ENCODE data around the gene FANCD2. TPM values are rescaled to one million over a fixed set of nuclear protein-coding genes. Genes with fewer than 3 reads are reported as not detected.

Gene FANCD2
- total RNA-seq, 1 experiment from 2014 or later: 35.7 TPM

DNA sequence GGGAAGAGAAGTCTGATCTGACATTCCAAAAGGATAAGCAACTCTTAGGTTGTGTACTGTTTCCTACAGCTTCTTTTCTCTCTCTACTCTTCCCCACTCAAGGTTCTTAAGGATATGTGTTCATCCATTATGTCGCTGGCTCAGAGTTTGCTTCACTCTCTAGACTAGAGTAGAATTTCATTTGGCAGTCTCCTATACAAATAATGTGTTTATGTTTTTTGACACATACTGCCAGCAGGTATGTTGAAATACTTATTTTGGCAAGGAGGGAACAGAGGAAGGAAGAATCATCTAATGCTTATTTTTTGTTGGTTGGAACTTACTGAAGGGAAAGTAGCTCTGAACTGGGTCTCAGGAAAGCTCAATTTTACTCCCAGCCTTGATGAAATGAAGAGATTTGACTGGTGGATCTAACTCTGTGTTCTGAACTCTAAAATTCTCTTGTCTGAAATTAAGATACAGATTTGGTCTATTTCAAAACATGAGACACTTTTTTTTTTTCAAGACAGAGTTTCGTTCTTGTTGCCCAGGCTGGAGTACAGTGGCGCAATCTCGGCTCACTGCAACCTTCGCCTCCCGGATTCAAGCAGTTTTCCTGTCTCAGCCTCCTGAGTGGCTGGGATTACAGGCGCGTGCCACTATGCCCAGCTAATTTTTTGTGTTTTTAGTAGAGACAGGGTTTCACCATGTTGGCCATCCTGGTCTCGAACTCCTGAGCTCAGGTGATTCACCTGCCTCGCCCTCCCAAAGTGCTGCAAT, 32.0 kb upstream of the FANCD2 start:
- Histone ChIP-seq H3K27me3 (ENCODE audit: insufficient read depth, low read depth) (no peaks in the 10 kb centered on the region), H3K9me2 (ENCODE audit: insufficient read depth) (no peaks in the 10 kb centered on the region), H3F3A (ENCODE audit: insufficient read depth, low read depth) (no peaks in the 10 kb centered on the region), H3K36me3 (ENCODE audit: low read depth) (0 out of 2 replicates have a peak, but pooled peaks cover 4% of the 10 kb centered on the region), H2AFZ (no peak overlapping the region), H3K4me2 (no peak overlapping the region), H4K20me1 (ENCODE audit: insufficient read depth) (no peaks in the 10 kb centered on the region), H3K4me1 (replicated peaks; ENCODE audit: insufficient read depth) (no peaks in the 10 kb centered on the region), H3K9me3 (ENCODE audit: insufficient read depth, low read depth) (no peaks in the 10 kb centered on the region), H3K27ac (0 out of 2 replicates have a peak overlapping the region, but pooled peaks have one; percentile 21), H3K4me3 (no peak overlapping the region), H3K79me2 (ENCODE audit: low read depth) (peaks cover 17% of the 10 kb centered on the region)
- no TSS peak for BruUV-seq (replicated peaks)
- no peak for DNase-seq
- ChIA-PET CTCF (no interaction called here), POLR2A (ENCODE audit: unreplicated experiment) (interaction anchor here (0.7 kb wide), 1 partner anchor 118 kb away, joined by 3 read pairs; no protein-coding TSS in a partner anchor)
- intact Hi-C loops (cut with micrococcal nuclease; ENCODE audit: unreplicated experiment): no loop called here
- TF ChIP-seq, protein P1, sequence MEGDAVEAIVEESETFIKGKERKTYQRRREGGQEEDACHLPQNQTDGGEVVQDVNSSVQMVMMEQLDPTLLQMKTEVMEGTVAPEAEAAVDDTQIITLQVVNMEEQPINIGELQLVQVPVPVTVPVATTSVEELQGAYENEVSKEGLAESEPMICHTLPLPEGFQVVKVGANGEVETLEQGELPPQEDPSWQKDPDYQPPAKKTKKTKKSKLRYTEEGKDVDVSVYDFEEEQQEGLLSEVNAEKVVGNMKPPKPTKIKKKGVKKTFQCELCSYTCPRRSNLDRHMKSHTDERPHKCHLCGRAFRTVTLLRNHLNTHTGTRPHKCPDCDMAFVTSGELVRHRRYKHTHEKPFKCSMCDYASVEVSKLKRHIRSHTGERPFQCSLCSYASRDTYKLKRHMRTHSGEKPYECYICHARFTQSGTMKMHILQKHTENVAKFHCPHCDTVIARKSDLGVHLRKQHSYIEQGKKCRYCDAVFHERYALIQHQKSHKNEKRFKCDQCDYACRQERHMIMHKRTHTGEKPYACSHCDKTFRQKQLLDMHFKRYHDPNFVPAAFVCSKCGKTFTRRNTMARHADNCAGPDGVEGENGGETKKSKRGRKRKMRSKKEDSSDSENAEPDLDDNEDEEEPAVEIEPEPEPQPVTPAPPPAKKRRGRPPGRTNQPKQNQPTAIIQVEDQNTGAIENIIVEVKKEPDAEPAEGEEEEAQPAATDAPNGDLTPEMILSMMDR (conservative IDR thresholded peaks at IDR 0.05): no peak
- no peak for TF ChIP-seq EZH2 (IDR thresholded peaks at IDR 0.05; ENCODE audit: low read depth)

DNA sequence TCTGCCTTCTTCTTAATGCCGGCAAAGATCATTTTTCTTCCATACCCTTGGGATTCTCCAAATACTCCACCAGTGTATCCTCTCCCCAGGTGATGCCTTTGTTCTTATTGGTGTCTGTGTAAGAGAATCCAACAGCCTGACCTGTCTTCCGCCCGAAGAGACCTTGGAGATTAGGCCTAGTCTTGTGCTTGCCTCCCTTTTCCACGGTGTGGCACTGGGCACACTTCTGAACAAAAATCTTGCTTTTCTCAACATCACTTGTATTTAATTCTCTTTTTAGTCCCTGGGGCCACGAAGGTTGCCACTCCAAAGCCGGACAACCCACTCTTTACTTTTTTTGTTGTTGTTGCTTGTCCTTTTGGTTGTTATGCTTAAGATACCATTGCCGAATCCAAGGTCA, 25.6 kb upstream of the FANCD2 start:
- H3K36me3 ChIP-seq (ENCODE audit: low read depth): 0 out of 2 replicates have a peak, but pooled peaks cover 4% of the 10 kb centered on the region
- no peaks in the 10 kb centered on the region for H3F3A ChIP-seq (ENCODE audit: insufficient read depth, low read depth)
- no peaks in the 10 kb centered on the region for H3K4me1 ChIP-seq (replicated peaks; ENCODE audit: insufficient read depth)
- intact Hi-C loops (cut with micrococcal nuclease; ENCODE audit: unreplicated experiment): no loop called here
- H3K9me2 ChIP-seq (ENCODE audit: insufficient read depth): no peaks in the 10 kb centered on the region
- DNase-seq: no peak
- no peak overlapping the region for H3K4me3 ChIP-seq
- ChIA-PET POLR2A (ENCODE audit: unreplicated experiment) (no interaction called here), CTCF (no interaction called here)
- no peak overlapping the region for H3K4me2 ChIP-seq
- H3K79me2 ChIP-seq (ENCODE audit: low read depth): peaks cover 3% of the 10 kb centered on the region; the same call in 1 of the 2 replicates
- H3K9me3 ChIP-seq (ENCODE audit: insufficient read depth, low read depth): no peaks in the 10 kb centered on the region
- no TSS peak for BruUV-seq (replicated peaks)
- no peak for TF ChIP-seq EZH2 (IDR thresholded peaks at IDR 0.05; ENCODE audit: low read depth)
- no peaks in the 10 kb centered on the region for H4K20me1 ChIP-seq (ENCODE audit: insufficient read depth)
- H2AFZ ChIP-seq: no peak overlapping the region
- no peak overlapping the region for H3K27ac ChIP-seq
- H3K27me3 ChIP-seq (ENCODE audit: insufficient read depth, low read depth): no peaks in the 10 kb centered on the region

DNA sequence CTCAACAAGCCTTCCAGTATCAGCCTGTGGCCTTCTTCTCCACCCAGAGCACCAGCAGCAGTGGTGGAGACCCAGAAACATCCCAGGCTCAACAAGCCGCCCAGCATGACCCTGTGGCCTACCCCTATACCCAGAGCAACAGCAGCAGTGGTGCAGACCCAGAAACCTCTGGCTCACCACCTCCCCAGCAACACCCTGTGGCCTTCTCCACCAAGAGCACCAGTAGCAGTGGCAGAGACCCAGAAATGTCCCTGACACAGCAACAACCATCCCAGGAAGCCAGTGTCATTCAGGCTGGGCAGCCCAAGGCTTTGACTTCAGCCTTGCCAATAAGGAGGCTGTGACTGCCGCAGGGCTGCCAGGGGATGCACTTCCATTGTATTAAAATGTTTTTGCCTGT, 23.3 kb upstream of the FANCD2 start:
- no peaks in the 10 kb centered on the region for H3K9me2 ChIP-seq (ENCODE audit: insufficient read depth)

More for the DNA sequence above, 23.3 kb upstream of the FANCD2 start:
- ChIA-PET CTCF (no interaction called here), POLR2A (ENCODE audit: unreplicated experiment) (no interaction called here)
- Histone ChIP-seq H3K27me3 (ENCODE audit: insufficient read depth, low read depth) (no peaks in the 10 kb centered on the region), H3K9me3 (ENCODE audit: insufficient read depth, low read depth) (no peaks in the 10 kb centered on the region), H3K27ac (no peak overlapping the region), H2AFZ (no peak overlapping the region), H3K4me2 (no peak overlapping the region), H3K4me1 (replicated peaks; ENCODE audit: insufficient read depth) (no peaks in the 10 kb centered on the region), H3K4me3 (no peak overlapping the region), H3K79me2 (ENCODE audit: low read depth) (peaks cover 3% of the 10 kb centered on the region; the same call in 1 of the 2 replicates), H3F3A (ENCODE audit: insufficient read depth, low read depth) (peaks cover 15% of the 10 kb centered on the region; the same call in 1 of the 2 replicates), H3K36me3 (ENCODE audit: low read depth) (no peaks in the 10 kb centered on the region), H4K20me1 (ENCODE audit: insufficient read depth) (no peaks in the 10 kb centered on the region)
- intact Hi-C loops (cut with micrococcal nuclease; ENCODE audit: unreplicated experiment): no loop called here
- BruUV-seq (replicated peaks): no TSS peak
- DNase-seq: no peak
- TF ChIP-seq, protein P1 (conservative IDR thresholded peaks at IDR 0.05): no peak
- no peak for TF ChIP-seq EZH2 (IDR thresholded peaks at IDR 0.05; ENCODE audit: low read depth)
